Body of pancreas (tissue), 4 donors: Measurements from ENCODE around the gene KIF23.

Experiments used
- CTCF ChIP-seq, 7 experiments: fragments of 450-650 bp in 4 of 7; fragments of 200-600 bp in 3 of 7; sonication (generic) in 3 of 7; IDR thresholded peaks; one replicate each; pipeline ENCODE4 v1.5.1; 2016 to 2019; ENCODE audit warnings: antibody characterized with exemption in 7 of 7
- POLR2A ChIP-seq, 3 donors: fragments of 450-650 bp; IDR thresholded peaks; one replicate each; pipeline ENCODE4 v1.6.1; 2016; ENCODE audit warnings: antibody characterized with exemption in 3 of 3, mild to moderate bottlenecking in 2 of 3

GRCh38 chr15:69405110-69405509 lies 9.0 kb upstream of the KIF23 start:
- TF ChIP-seq CTCF (IDR thresholded peaks at IDR 0.05) (no peak), POLR2A (IDR thresholded peaks at IDR 0.05) (no peak)
